ENCODE data around the gene SMOC1.

DNA sequence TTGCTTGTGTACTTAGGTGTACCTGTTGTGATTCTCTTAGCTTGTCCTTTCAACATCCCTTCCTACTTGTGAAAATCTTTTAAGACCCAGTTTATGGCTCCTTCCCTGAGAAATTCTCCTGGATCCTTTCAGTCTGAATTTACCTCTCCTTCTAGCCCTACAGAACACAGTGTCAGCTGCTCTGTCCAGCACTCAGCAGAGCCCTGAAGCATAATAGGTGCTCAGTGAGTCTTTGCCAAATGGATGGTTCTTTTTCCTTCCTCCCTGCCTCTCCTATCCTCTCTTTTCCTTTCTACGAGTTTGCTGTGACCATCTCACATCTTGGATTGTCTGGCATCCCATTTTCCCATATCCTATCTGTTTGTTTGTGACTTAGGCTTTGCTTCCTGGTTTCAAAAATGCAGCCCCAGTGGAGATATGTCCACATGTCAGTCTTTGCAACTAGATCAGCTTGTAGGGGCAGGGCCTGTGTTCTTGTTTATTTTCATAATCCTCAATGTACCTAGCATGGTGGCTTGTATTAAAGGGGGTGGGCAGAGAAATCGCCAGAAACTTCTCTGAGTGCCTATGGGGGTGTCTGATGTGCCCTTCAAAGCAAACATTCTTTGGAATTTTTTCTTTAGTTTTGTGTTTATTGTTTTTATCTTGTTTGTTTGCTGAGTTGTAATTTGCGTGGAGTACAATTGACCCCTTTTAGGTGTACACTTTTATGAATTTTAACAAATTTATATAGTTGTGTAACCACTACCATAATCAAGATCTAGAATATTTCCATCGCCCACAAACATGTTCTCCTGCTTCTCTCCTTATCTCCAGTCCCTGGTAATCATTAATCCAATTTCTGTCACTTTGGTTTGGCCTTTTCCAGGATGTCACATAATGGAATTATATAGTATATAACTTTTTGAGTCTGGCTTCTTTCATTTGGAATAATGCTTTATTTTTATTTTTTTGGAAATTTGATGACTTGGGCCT, 62.8 kb downstream of the SMOC1 start:
- no peak for TF ChIP-seq EZH2 (IDR thresholded peaks at IDR 0.05; ENCODE audit: insufficient read depth, poor library complexity, severe bottlenecking)
- no peak for TF ChIP-seq EZH2phosphoT487 (IDR thresholded peaks at IDR 0.05; ENCODE audit: insufficient read depth, low read depth)

Measured in GM23248 (cell line).